Measurements from ENCODE around the gene MOK.

Gene MOK

GRCh38 chr14:102215071-102215470, 89.9 kb downstream of the MOK start:
- peak; percentile 65 to 81 for DNase-seq (ENCODE audit: low read depth in 2 of 2)
- H3K4me3 ChIP-seq (replicated peaks in 1 of 2; ENCODE audit: low read depth in 2 of 2, low read length in 2 of 2) = no peak overlapping the region
- no peak for TF ChIP-seq CTCF (IDR thresholded peaks at IDR 0.05; ENCODE audit: low read depth, low read length)

GRCh38 chr14:102213984-102214658, 90.8 kb downstream of the MOK start:
- no peak for DNase-seq (ENCODE audit: low read depth in 2 of 2)
- no peak overlapping the region for H3K4me3 ChIP-seq (replicated peaks in 1 of 2; ENCODE audit: low read depth in 2 of 2, low read length in 2 of 2)
- TF ChIP-seq CTCF (IDR thresholded peaks at IDR 0.05; ENCODE audit: low read depth, low read length) = no peak

GRCh38 chr14:102213470-102213869, 91.5 kb downstream of the MOK start:
- no peak for TF ChIP-seq CTCF (IDR thresholded peaks at IDR 0.05; ENCODE audit: low read depth, low read length)
- DNase-seq (ENCODE audit: low read depth in 2 of 2) = no peak
- no peak overlapping the region for H3K4me3 ChIP-seq (replicated peaks in 1 of 2; ENCODE audit: low read depth in 2 of 2, low read length in 2 of 2)

GRCh38 chr14:102212845-102213244, 92.1 kb downstream of the MOK start:
- no peak overlapping the region for H3K4me3 ChIP-seq (replicated peaks in 1 of 2; ENCODE audit: low read depth in 2 of 2, low read length in 2 of 2)
- no peak for DNase-seq (ENCODE audit: low read depth in 2 of 2)
- no peak for TF ChIP-seq CTCF (IDR thresholded peaks at IDR 0.05; ENCODE audit: low read depth, low read length)

GRCh38 chr14:102212356-102212755, 92.6 kb downstream of the MOK start:
- no peak overlapping the region for H3K4me3 ChIP-seq (replicated peaks in 1 of 2; ENCODE audit: low read depth in 2 of 2, low read length in 2 of 2)
- no peak for TF ChIP-seq CTCF (IDR thresholded peaks at IDR 0.05; ENCODE audit: low read depth, low read length)
- no peak for DNase-seq (ENCODE audit: low read depth in 2 of 2)

GRCh38 chr14:102211240-102211639, 93.7 kb downstream of the MOK start:
- no peak for TF ChIP-seq CTCF (IDR thresholded peaks at IDR 0.05; ENCODE audit: low read depth, low read length)
- H3K4me3 ChIP-seq (replicated peaks in 1 of 2; ENCODE audit: low read depth in 2 of 2, low read length in 2 of 2) = no peak overlapping the region
- no peak for DNase-seq (ENCODE audit: low read depth in 2 of 2)

Data from cardiac fibroblast (primary cell).